ENCODE data around the gene RTRAF.

- TF ChIP-seq CTCF (IDR thresholded peaks at IDR 0.05; ENCODE audit: low read depth, low read length, missing input control) (no peak), YY1 (IDR thresholded peaks at IDR 0.05) (no peak), HNF4A (conservative IDR thresholded peaks at IDR 0.05) (no peak), MAX (IDR thresholded peaks at IDR 0.05) (no peak), EGR1 (IDR thresholded peaks at IDR 0.05; ENCODE audit: low read depth in 2 of 2) (no peak), ZBTB33 (IDR thresholded peaks at IDR 0.05) (no peak)
These were observed 70.7 kb downstream of the RTRAF start for GRCh38 chr14:52060080-52060479.
